Lower leg skin (tissue), 3 donors: ENCODE measurements around the gene EPB42.

Source experiments
- CTCF ChIP-seq, 3 donors: fragments of 450-650 bp; IDR thresholded peaks; one replicate each; pipeline ENCODE4 v1.5.1; 2016; ENCODE audit warnings: antibody characterized with exemption in 3 of 3, mild to moderate bottlenecking in 3 of 3, moderate library complexity in 2 of 3
- POLR2A ChIP-seq, 2 donors: fragments of 450-650 bp; IDR thresholded peaks; one replicate each; pipeline ENCODE4 v1.6.1; 2016 to 2017; ENCODE audit warnings: antibody characterized with exemption in 2 of 2, mild to moderate bottlenecking in 1 of 2, moderate library complexity in 1 of 2

DNA sequence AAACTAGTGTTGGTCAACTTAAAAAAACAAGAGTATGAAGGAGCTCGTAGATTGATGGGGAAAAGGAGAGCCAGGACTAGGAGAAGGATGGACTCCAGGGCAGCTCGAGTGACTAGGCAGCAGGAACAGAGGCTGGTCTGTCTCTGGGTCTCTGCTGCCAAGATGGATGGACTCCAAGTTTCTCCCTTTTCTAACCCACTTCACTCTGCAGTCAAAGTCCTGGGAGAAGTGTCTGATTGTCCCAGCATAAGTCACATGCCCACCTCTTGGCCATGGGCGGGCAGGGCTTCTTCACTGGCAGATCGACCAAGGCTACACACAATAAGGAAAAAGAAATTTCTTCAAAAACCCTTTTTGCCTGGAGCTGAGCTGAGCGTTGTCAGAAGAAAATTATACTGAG lies 9.2 kb upstream of the EPB42 start:
- TF ChIP-seq CTCF (IDR thresholded peaks at IDR 0.05) (no peak), POLR2A (IDR thresholded peaks at IDR 0.05) (no peak)
